Neural cell (in vitro differentiated cells): ENCODE measurements around the gene GRIK3.

Experiments used
- EP300 ChIP-seq: fragments of 450-650 bp; conservative IDR thresholded peaks from 2 replicates; pipeline ENCODE4 v1.6.1; 2014; ENCODE audit warnings: antibody characterized with exemption, mild to moderate bottlenecking, moderate library complexity; ENCODE audit not compliant: poor library complexity, severe bottlenecking
- EZH2 ChIP-seq: fragments of 200-600, 300-800 bp; shearing (Covaris generic), sonication (generic); IDR thresholded peaks from 2 replicates; pipeline ENCODE4 v1.6.1; 2014; ENCODE audit warnings: antibody characterized with exemption, low read length, borderline replicate concordance, mild to moderate bottlenecking; ENCODE audit not compliant: insufficient read depth, poor library complexity, severe bottlenecking
- POLR2AphosphoS5 ChIP-seq: IDR thresholded peaks from 2 replicates; pipeline ENCODE4 v1.6.1; 2012
- SMC3 ChIP-seq: fragments of 450-650 bp; conservative IDR thresholded peaks from 2 replicates; pipeline ENCODE4 v1.6.1; 2014; ENCODE audit warnings: antibody characterized with exemption, mild to moderate bottlenecking, moderate library complexity; ENCODE audit not compliant: poor library complexity
- TAF1 ChIP-seq: IDR thresholded peaks from 2 replicates; pipeline ENCODE4 v1.6.1; 2012; ENCODE audit warnings: low read depth
- TF ChIP-seq, protein P1 (sequence below): fragments of 450-650 bp; IDR thresholded peaks from 2 replicates; pipeline ENCODE4 v1.5.1; 2014; ENCODE audit warnings: antibody characterized with exemption, mild to moderate bottlenecking, moderate library complexity; ENCODE audit not compliant: poor library complexity, severe bottlenecking

- TF ChIP-seq EP300 (no peak), POLR2AphosphoS5 (no peak), TAF1 (no peak), EZH2 (no peak), SMC3 (no peak)
- TF ChIP-seq, protein P1, sequence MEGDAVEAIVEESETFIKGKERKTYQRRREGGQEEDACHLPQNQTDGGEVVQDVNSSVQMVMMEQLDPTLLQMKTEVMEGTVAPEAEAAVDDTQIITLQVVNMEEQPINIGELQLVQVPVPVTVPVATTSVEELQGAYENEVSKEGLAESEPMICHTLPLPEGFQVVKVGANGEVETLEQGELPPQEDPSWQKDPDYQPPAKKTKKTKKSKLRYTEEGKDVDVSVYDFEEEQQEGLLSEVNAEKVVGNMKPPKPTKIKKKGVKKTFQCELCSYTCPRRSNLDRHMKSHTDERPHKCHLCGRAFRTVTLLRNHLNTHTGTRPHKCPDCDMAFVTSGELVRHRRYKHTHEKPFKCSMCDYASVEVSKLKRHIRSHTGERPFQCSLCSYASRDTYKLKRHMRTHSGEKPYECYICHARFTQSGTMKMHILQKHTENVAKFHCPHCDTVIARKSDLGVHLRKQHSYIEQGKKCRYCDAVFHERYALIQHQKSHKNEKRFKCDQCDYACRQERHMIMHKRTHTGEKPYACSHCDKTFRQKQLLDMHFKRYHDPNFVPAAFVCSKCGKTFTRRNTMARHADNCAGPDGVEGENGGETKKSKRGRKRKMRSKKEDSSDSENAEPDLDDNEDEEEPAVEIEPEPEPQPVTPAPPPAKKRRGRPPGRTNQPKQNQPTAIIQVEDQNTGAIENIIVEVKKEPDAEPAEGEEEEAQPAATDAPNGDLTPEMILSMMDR: no peak
These were observed 37.5 kb upstream of the GRIK3 start for GRCh38 chr1:37071829-37072228.
